ENCODE results near the gene MPI. TPM values are rescaled to one million over a fixed set of nuclear protein-coding genes. Genes with fewer than 3 reads are reported as not detected.
"Not testable (repeated sequence)": the region's sequence is repeated elsewhere in the genome, so short reads cannot be mapped to it uniquely, and the experiment has no call there.

Gene MPI
- total and polyA plus RNA-seq, 3 donors from 2014 or later = 65.4 to 92.6 (median 78.1) TPM

- Histone ChIP-seq H3K4me1 (peaks cover 12% of the 10 kb centered on the region), H3K36me3 (ENCODE audit: low read depth, missing control alignments) (no peaks in the 10 kb centered on the region), H3K4me3 (no peak overlapping the region), H3K27me3 (no peaks in the 10 kb centered on the region), H3K9me3 (no peaks in the 10 kb centered on the region), H3K27ac (no peak overlapping the region)
- WGBS, 2 donors = 97% methylated on average over 4 of the region's 4 CpGs
- no peak for DNase-seq
- intact Hi-C loops (cut with DNase I; ENCODE audit: low total_unique reads) = no loop called here
- no peak for TF ChIP-seq CTCF (IDR thresholded peaks at IDR 0.05)
- no peak for TF ChIP-seq POLR2A (IDR thresholded peaks at IDR 0.05)
These were observed 18.8 kb downstream of the MPI start for GRCh38 chr15:74908635-74909034.

GRCh38 chr15:74913041-74913440 is 23.2 kb downstream of the MPI start:
- H3K9me3 ChIP-seq = no peaks in the 10 kb centered on the region
- 84 to 94% methylated on average over 9 of the region's 9 CpGs for WGBS, 2 donors
- no peak overlapping the region for H3K4me3 ChIP-seq
- no peaks in the 10 kb centered on the region for H3K4me1 ChIP-seq
- intact Hi-C loops (cut with DNase I; ENCODE audit: low total_unique reads) = no loop called here
- no peak for TF ChIP-seq POLR2A (IDR thresholded peaks at IDR 0.05)
- no peak for TF ChIP-seq CTCF (IDR thresholded peaks at IDR 0.05)
- no peaks in the 10 kb centered on the region for H3K27me3 ChIP-seq
- H3K36me3 ChIP-seq (ENCODE audit: low read depth, missing control alignments) = no peaks in the 10 kb centered on the region
- H3K27ac ChIP-seq = no peak overlapping the region
- no peak for DNase-seq

- H3K4me3 ChIP-seq; H3K27ac ChIP-seq; intact Hi-C loops (cut with DNase I; ENCODE audit: low total_unique reads); H3K9me3 ChIP-seq; DNase-seq; H3K4me1 ChIP-seq; H3K27me3 ChIP-seq; H3K36me3 ChIP-seq (ENCODE audit: low read depth, missing control alignments): not testable (repeated sequence)
- 90% methylated on average over 8 of the region's 8 CpGs for WGBS, 2 donors
These were observed 24.0 kb downstream of the MPI start for GRCh38 chr15:74913799-74914198.

GRCh38 chr15:74917676-74918075 is 27.8 kb downstream of the MPI start:
- intact Hi-C loops (cut with DNase I; ENCODE audit: low total_unique reads) = no loop called here
- no peak overlapping the region for H3K4me3 ChIP-seq
- no peaks in the 10 kb centered on the region for H3K27me3 ChIP-seq
- no peak for DNase-seq
- H3K36me3 ChIP-seq (ENCODE audit: low read depth, missing control alignments) = no peaks in the 10 kb centered on the region
- WGBS, 2 donors = 94 to 96% methylated on average over 6 of the region's 6 CpGs
- no peaks in the 10 kb centered on the region for H3K9me3 ChIP-seq
- H3K4me1 ChIP-seq = no peaks in the 10 kb centered on the region
- H3K27ac ChIP-seq = no peak overlapping the region
- TF ChIP-seq CTCF (IDR thresholded peaks at IDR 0.05) = no peak
- no peak for TF ChIP-seq POLR2A (IDR thresholded peaks at IDR 0.05)

- no peak overlapping the region for H3K4me3 ChIP-seq
- H3K27me3 ChIP-seq = no peaks in the 10 kb centered on the region
- no peaks in the 10 kb centered on the region for H3K36me3 ChIP-seq (ENCODE audit: low read depth, missing control alignments)
- intact Hi-C loops (cut with DNase I; ENCODE audit: low total_unique reads) = no loop called here
- no peaks in the 10 kb centered on the region for H3K4me1 ChIP-seq
- no peak for DNase-seq
- TF ChIP-seq POLR2A (IDR thresholded peaks at IDR 0.05) (no peak), CTCF (IDR thresholded peaks at IDR 0.05) (no peak)
- H3K27ac ChIP-seq = no peak overlapping the region
- no peaks in the 10 kb centered on the region for H3K9me3 ChIP-seq
- WGBS, 2 donors = 87 to 97% methylated on average over 8 of the region's 8 CpGs
These were observed 30.6 kb downstream of the MPI start for GRCh38 chr15:74920456-74920855.
